PC-9 (cell line): ENCODE measurements around the gene COX6A1. TPM values are rescaled to one million over a fixed set of nuclear protein-coding genes. Genes with fewer than 3 reads are reported as not detected.

Experiments used
- BruUV-seq: library from RNA; stranded (reverse); fragments of 400-500 nt; replicated peaks from 2 replicates; lab custom pipeline; 2021; lab: Mats Ljungman, UMichigan
- CTCF ChIA-PET: fragments of 300-600 bp; sonication (Branson Sonifier 250); formaldehyde crosslinking; loops from one replicate; lab custom pipeline; 2022; ENCODE audit warnings: antibody characterized with exemption; lab: Charles Lee
- POLR2A ChIA-PET: fragments of 300-600 bp; sonication (Branson Sonifier 250); formaldehyde crosslinking; loops from one replicate; lab custom pipeline; 2022; ENCODE audit warnings: antibody characterized with exemption; ENCODE audit not compliant: unreplicated experiment; lab: Charles Lee
- DNase-seq, 2 experiments: peaks; one replicate each; pipeline versions ENCODE4 v3.0.0 to v3.0.0-alpha.2; 2015 to 2022; ENCODE audit warnings: mixed read lengths in 1 of 2
- H2AFZ ChIP-seq: fragments of 200-600 bp; sonication (generic); 2 replicates; pipeline ENCODE4 v1.8.1; 2017; ENCODE audit warnings: antibody characterized with exemption
- H3F3A ChIP-seq: fragments of 200-600 bp; sonication (generic); 2 replicates; pipeline ENCODE4 v1.8.1; 2017; ENCODE audit warnings: antibody characterized with exemption, mild to moderate bottlenecking, low read depth; ENCODE audit not compliant: insufficient read depth
- H3K27ac ChIP-seq: fragments of 200-600 bp; sonication (generic); 2 replicates; pipeline ENCODE4 v1.6.1; 2016; ENCODE audit warnings: mixed run types
- H3K27me3 ChIP-seq: fragments of 200-600 bp; sonication (generic); 2 replicates; pipeline ENCODE4 v1.6.1; 2016; ENCODE audit warnings: low read depth, mixed run types; ENCODE audit not compliant: insufficient read depth
- H3K36me3 ChIP-seq: fragments of 200-600 bp; sonication (generic); 2 replicates; pipeline ENCODE4 v1.6.1; 2016; ENCODE audit warnings: low read depth, mixed run types
- H3K4me1 ChIP-seq: fragments of 200-600 bp; sonication (generic); replicated peaks from 2 replicates; pipeline ENCODE4 v1.6.1; 2016; ENCODE audit warnings: mixed run types; ENCODE audit not compliant: insufficient read depth
- H3K4me2 ChIP-seq: fragments of 200-600 bp; sonication (generic); 2 replicates; pipeline ENCODE4 v1.6.1; 2017; ENCODE audit warnings: mixed run types
- H3K4me3 ChIP-seq: fragments of 200-600 bp; sonication (generic); 2 replicates; pipeline ENCODE4 v1.6.1; 2016; ENCODE audit warnings: mixed run types
- H3K79me2 ChIP-seq: fragments of 200-600 bp; sonication (generic); 2 replicates; pipeline ENCODE4 v1.6.1; 2017; ENCODE audit warnings: low read depth, mixed run types
- H3K9me2 ChIP-seq: fragments of 200-600 bp; sonication (generic); 2 replicates; pipeline ENCODE4 v1.8.1; 2017; ENCODE audit warnings: mild to moderate bottlenecking; ENCODE audit not compliant: insufficient read depth
- H3K9me3 ChIP-seq: fragments of 200-600 bp; sonication (generic); 2 replicates; pipeline ENCODE4 v1.8.1; 2016; ENCODE audit warnings: low read depth; ENCODE audit not compliant: insufficient read depth
- H4K20me1 ChIP-seq: fragments of 200-600 bp; sonication (generic); 2 replicates; pipeline ENCODE4 v1.8.1; 2017; ENCODE audit not compliant: insufficient read depth
- EZH2 ChIP-seq: fragments of 200-600 bp; sonication (generic); IDR thresholded peaks from 2 replicates; pipeline ENCODE4 v1.8.0; 2017; ENCODE audit warnings: antibody characterized with exemption, low read depth
- intact Hi-C: fragments of 100-400 bp; cut with micrococcal nuclease; formaldehyde crosslinking; loops from one replicate; pipeline ENCODE4 v1.10.0; 2022; ENCODE audit not compliant: unreplicated experiment
- total RNA-seq: library from RNA; stranded (reverse); gene quantifications from 2 replicates; pipeline ENCODE4 v1.2.3, GENCODE V29; 2021
- TF ChIP-seq, protein P1 (sequence below): fragments of 200-600 bp; sonication (generic); conservative IDR thresholded peaks from 2 replicates; pipeline ENCODE4 v1.6.1; 2017; ENCODE audit warnings: mixed run types, antibody characterized with exemption, mild to moderate bottlenecking, moderate library complexity

COX6A1 gene
- total RNA-seq, 1 experiment from 2014 or later = 433 TPM

- Histone ChIP-seq H3F3A (peaks cover 41% of the 10 kb centered on the region), H3K4me1 (peaks cover 47% of the 10 kb centered on the region), H3K79me2 (peaks cover 90% of the 10 kb centered on the region), H3K9me3 (no peaks in the 10 kb centered on the region), H3K36me3 (peaks cover 13% of the 10 kb centered on the region; the same call in 1 of the 2 replicates), H3K27me3 (no peaks in the 10 kb centered on the region), H2AFZ (0 out of 2 replicates have a peak overlapping the region, but pooled peaks have one; percentile 94), H3K9me2 (no peaks in the 10 kb centered on the region), H4K20me1 (peaks cover 42% of the 10 kb centered on the region), H3K27ac (peak overlapping the region; percentile 54), H3K4me2 (peak overlapping the region; percentile 94), H3K4me3 (peak overlapping the region; percentile 77)
- no TSS peak for BruUV-seq
- DNase-seq = peak in 1 of 2 experiments; percentile 20
- ChIA-PET CTCF (interaction anchor here (0.6 kb wide), 1 partner anchor 217 kb away, joined by 9 read pairs; no protein-coding TSS in a partner anchor), POLR2A (interaction anchor here (0.7 kb wide), 1 partner anchor 70 kb away, joined by 3 read pairs; no protein-coding TSS in a partner anchor)
- no peak for TF ChIP-seq EZH2
- TF ChIP-seq, protein P1, sequence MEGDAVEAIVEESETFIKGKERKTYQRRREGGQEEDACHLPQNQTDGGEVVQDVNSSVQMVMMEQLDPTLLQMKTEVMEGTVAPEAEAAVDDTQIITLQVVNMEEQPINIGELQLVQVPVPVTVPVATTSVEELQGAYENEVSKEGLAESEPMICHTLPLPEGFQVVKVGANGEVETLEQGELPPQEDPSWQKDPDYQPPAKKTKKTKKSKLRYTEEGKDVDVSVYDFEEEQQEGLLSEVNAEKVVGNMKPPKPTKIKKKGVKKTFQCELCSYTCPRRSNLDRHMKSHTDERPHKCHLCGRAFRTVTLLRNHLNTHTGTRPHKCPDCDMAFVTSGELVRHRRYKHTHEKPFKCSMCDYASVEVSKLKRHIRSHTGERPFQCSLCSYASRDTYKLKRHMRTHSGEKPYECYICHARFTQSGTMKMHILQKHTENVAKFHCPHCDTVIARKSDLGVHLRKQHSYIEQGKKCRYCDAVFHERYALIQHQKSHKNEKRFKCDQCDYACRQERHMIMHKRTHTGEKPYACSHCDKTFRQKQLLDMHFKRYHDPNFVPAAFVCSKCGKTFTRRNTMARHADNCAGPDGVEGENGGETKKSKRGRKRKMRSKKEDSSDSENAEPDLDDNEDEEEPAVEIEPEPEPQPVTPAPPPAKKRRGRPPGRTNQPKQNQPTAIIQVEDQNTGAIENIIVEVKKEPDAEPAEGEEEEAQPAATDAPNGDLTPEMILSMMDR = no peak
- intact Hi-C loops = loop anchor here (1.0 kb wide), 1 partner anchor 26 kb away; no protein-coding TSS in a partner anchor
Observed at GRCh38 chr12:120468821-120469449, 31.0 kb downstream of the COX6A1 start.

- CTCF ChIA-PET = interaction anchor here (0.6 kb wide), 1 partner anchor 353 kb away, joined by 8 read pairs; the partner anchor contains the start of gene RAB35
- intact Hi-C loops = loop anchor here (1.0 kb wide), 1 partner anchor 26 kb away; no protein-coding TSS in a partner anchor
Observed at GRCh38 chr12:120469450-120470149, 31.7 kb downstream of the COX6A1 start, which contains the start of gene SRSF9. TSS of gene SRSF9 (minus strand) at chr12:120469748. CDS start at chr12:120469609, 139 bp downstream.

More at GRCh38 chr12:120469450-120470149, 31.7 kb downstream of the COX6A1 start, which contains the start of gene SRSF9:
- BruUV-seq = no TSS peak
- Histone ChIP-seq H3K79me2 (peaks cover 84% of the 10 kb centered on the region), H3K4me2 (peak within 1 kb of the TSS; percentile 94), H3K4me1 (peaks cover 52% of the 10 kb centered on the region), H3K27ac (peak within 1 kb of the TSS; percentile 54), H4K20me1 (peaks cover 37% of the 10 kb centered on the region), H3K9me3 (no peaks in the 10 kb centered on the region), H3K36me3 (peaks cover 12% of the 10 kb centered on the region; the same call in 1 of the 2 replicates), H3K4me3 (peak within 1 kb of the TSS; percentile 77), H3F3A (peaks cover 42% of the 10 kb centered on the region), H2AFZ (peak within 1 kb of the TSS; percentile 94), H3K27me3 (no peaks in the 10 kb centered on the region), H3K9me2 (no peaks in the 10 kb centered on the region)
- POLR2A ChIA-PET = interaction anchor here (0.7 kb wide), 1 partner anchor 69 kb away, joined by 3 read pairs; no protein-coding TSS in a partner anchor
- TF ChIP-seq, protein P1 = peak; percentile 77
- no peak for TF ChIP-seq EZH2
- DNase-seq = peak; percentile 82 to 94
